KOPT-K1 (cell line): ENCODE data around the gene FRMD5.

Source experiments
- H3K27ac ChIP-seq: fragments of 200-600 bp; sonication (generic); 2 replicates; pipeline ENCODE4 v1.5.1; 2016; ENCODE audit warnings: antibody characterized with exemption, mild to moderate bottlenecking, low read depth, low read length; ENCODE audit not compliant: poor library complexity, severe bottlenecking
- H3K36me3 ChIP-seq: fragments of 200-600 bp; sonication (generic); 2 replicates; pipeline ENCODE4 v1.5.1; 2017; ENCODE audit warnings: antibody characterized with exemption, mild to moderate bottlenecking, low read length, moderate library complexity; ENCODE audit not compliant: insufficient read depth
- H3K9me3 ChIP-seq: fragments of 200-600 bp; sonication (generic); 2 replicates; pipeline ENCODE4 v1.5.1; 2017; ENCODE audit warnings: antibody characterized with exemption, low read length, mild to moderate bottlenecking; ENCODE audit not compliant: insufficient read depth, poor library complexity, severe bottlenecking

Gene FRMD5

GRCh38 chr15:44094781-44095180, 100.3 kb downstream of the FRMD5 start:
- H3K27ac ChIP-seq: no peak overlapping the region
- H3K9me3 ChIP-seq: no peaks in the 10 kb centered on the region
- H3K36me3 ChIP-seq: no peaks in the 10 kb centered on the region

GRCh38 chr15:44093836-44094235, 101.2 kb downstream of the FRMD5 start:
- Histone ChIP-seq H3K9me3 (no peaks in the 10 kb centered on the region), H3K27ac (no peak overlapping the region), H3K36me3 (no peaks in the 10 kb centered on the region)

- no peaks in the 10 kb centered on the region for H3K9me3 ChIP-seq
- no peaks in the 10 kb centered on the region for H3K36me3 ChIP-seq
- H3K27ac ChIP-seq: no peak overlapping the region
These were observed 102.8 kb downstream of the FRMD5 start for GRCh38 chr15:44092221-44092620.

GRCh38 chr15:44087578-44088465, 107.2 kb downstream of the FRMD5 start:
- Histone ChIP-seq H3K27ac (no peak overlapping the region), H3K36me3 (no peaks in the 10 kb centered on the region), H3K9me3 (no peaks in the 10 kb centered on the region)

- Histone ChIP-seq H3K27ac (no peak overlapping the region), H3K36me3 (no peaks in the 10 kb centered on the region), H3K9me3 (no peaks in the 10 kb centered on the region)
These were observed 110.3 kb downstream of the FRMD5 start for GRCh38 chr15:44084770-44085169.

- Histone ChIP-seq H3K36me3 (no peaks in the 10 kb centered on the region), H3K9me3 (no peaks in the 10 kb centered on the region), H3K27ac (no peak overlapping the region)
These were observed 110.9 kb downstream of the FRMD5 start for GRCh38 chr15:44084171-44084570.

- Histone ChIP-seq H3K9me3 (no peaks in the 10 kb centered on the region), H3K27ac (no peak overlapping the region), H3K36me3 (no peaks in the 10 kb centered on the region)
These were observed 112.4 kb downstream of the FRMD5 start for GRCh38 chr15:44082558-44083157.

GRCh38 chr15:44081026-44082013, 113.8 kb downstream of the FRMD5 start:
- Histone ChIP-seq H3K36me3 (no peaks in the 10 kb centered on the region), H3K27ac (no peak overlapping the region), H3K9me3 (no peaks in the 10 kb centered on the region)

- Histone ChIP-seq H3K9me3 (no peaks in the 10 kb centered on the region), H3K27ac (no peak overlapping the region), H3K36me3 (no peaks in the 10 kb centered on the region)
These were observed 119.5 kb downstream of the FRMD5 start for GRCh38 chr15:44075535-44075934.

GRCh38 chr15:44069489-44069888, 125.6 kb downstream of the FRMD5 start:
- no peaks in the 10 kb centered on the region for H3K9me3 ChIP-seq
- H3K36me3 ChIP-seq: no peaks in the 10 kb centered on the region
- no peak overlapping the region for H3K27ac ChIP-seq

GRCh38 chr15:44068347-44068746, 126.7 kb downstream of the FRMD5 start:
- H3K36me3 ChIP-seq: no peaks in the 10 kb centered on the region
- no peaks in the 10 kb centered on the region for H3K9me3 ChIP-seq
- no peak overlapping the region for H3K27ac ChIP-seq

GRCh38 chr15:44066211-44066827, 128.8 kb downstream of the FRMD5 start:
- H3K27ac ChIP-seq: no peak overlapping the region
- no peaks in the 10 kb centered on the region for H3K9me3 ChIP-seq
- H3K36me3 ChIP-seq: no peaks in the 10 kb centered on the region

- H3K27ac ChIP-seq: no peak overlapping the region
- H3K36me3 ChIP-seq: no peaks in the 10 kb centered on the region
- H3K9me3 ChIP-seq: no peaks in the 10 kb centered on the region
These were observed 130.4 kb downstream of the FRMD5 start for GRCh38 chr15:44064706-44065105.

- Histone ChIP-seq H3K36me3 (no peaks in the 10 kb centered on the region), H3K9me3 (no peaks in the 10 kb centered on the region), H3K27ac (no peak overlapping the region)
These were observed 136.9 kb downstream of the FRMD5 start for GRCh38 chr15:44058126-44058525.
